ENCODE data around the gene TMTC1. TPM values are rescaled to one million over a fixed set of nuclear protein-coding genes. Genes with fewer than 3 reads are reported as not detected.
"Not testable (repeated sequence)": the region's sequence is repeated elsewhere in the genome, so short reads cannot be mapped to it uniquely, and the experiment has no call there.

TMTC1 gene
- total and polyA plus RNA-seq, 2 donors: 24.8 to 30.3 TPM

GRCh38 chr12:29644536-29645162 lies 139.1 kb downstream of the TMTC1 start:
- WGBS: 98% methylated on average over 1 of the region's 1 CpG
- H3K36me3 ChIP-seq (ENCODE audit: insufficient read depth): no peaks in the 10 kb centered on the region
- no peaks in the 10 kb centered on the region for H3K4me1 ChIP-seq (ENCODE audit: insufficient read depth)
- H3K4me3 ChIP-seq (ENCODE audit: low read depth, low read length): no peak overlapping the region
- no peak for DNase-seq (ENCODE audit: extremely low spot score)
- H3K27ac ChIP-seq (ENCODE audit: low read depth): no peak overlapping the region

GRCh38 chr12:29640589-29641345 lies 143.0 kb downstream of the TMTC1 start:
- Histone ChIP-seq H3K4me3 (ENCODE audit: low read depth, low read length) (no peak overlapping the region), H3K4me1 (ENCODE audit: insufficient read depth) (no peaks in the 10 kb centered on the region), H3K36me3 (ENCODE audit: insufficient read depth) (no peaks in the 10 kb centered on the region), H3K27ac (ENCODE audit: low read depth) (no peak overlapping the region)
- WGBS: 79% methylated on average over 13 of the region's 13 CpGs
- DNase-seq (ENCODE audit: extremely low spot score): no peak

GRCh38 chr12:29639893-29640495 lies 143.7 kb downstream of the TMTC1 start:
- WGBS: 95% methylated on average over 10 of the region's 10 CpGs

GRCh38 chr12:29638528-29638927 lies 145.2 kb downstream of the TMTC1 start:
- no peak overlapping the region for H3K27ac ChIP-seq (ENCODE audit: low read depth)
- no peaks in the 10 kb centered on the region for H3K4me1 ChIP-seq (ENCODE audit: insufficient read depth)
- peaks cover 1% of the 10 kb centered on the region for H3K36me3 ChIP-seq (ENCODE audit: insufficient read depth)
- no peak for DNase-seq (ENCODE audit: extremely low spot score)
- H3K4me3 ChIP-seq (ENCODE audit: low read depth, low read length): no peak overlapping the region
- 78% methylated on average over 8 of the region's 8 CpGs for WGBS

More at GRCh38 chr12:29639893-29640495, 143.7 kb downstream of the TMTC1 start:
- Histone ChIP-seq H3K27ac (ENCODE audit: low read depth) (no peak overlapping the region), H3K4me1 (ENCODE audit: insufficient read depth) (no peaks in the 10 kb centered on the region), H3K4me3 (ENCODE audit: low read depth, low read length) (no peak overlapping the region), H3K36me3 (ENCODE audit: insufficient read depth) (no peaks in the 10 kb centered on the region)
- DNase-seq (ENCODE audit: extremely low spot score): no peak

GRCh38 chr12:29634057-29634456 lies 149.7 kb downstream of the TMTC1 start:
- 74% methylated on average over 3 of the region's 3 CpGs for WGBS
- Histone ChIP-seq H3K4me1 (ENCODE audit: insufficient read depth) (no peaks in the 10 kb centered on the region), H3K36me3 (ENCODE audit: insufficient read depth) (peaks cover 1% of the 10 kb centered on the region), H3K4me3 (ENCODE audit: low read depth, low read length) (no peak overlapping the region), H3K27ac (ENCODE audit: low read depth) (no peak overlapping the region)
- no peak for DNase-seq (ENCODE audit: extremely low spot score)

GRCh38 chr12:29630164-29630563 lies 153.6 kb downstream of the TMTC1 start:
- 53% methylated on average over 1 of the region's 1 CpG for WGBS

GRCh38 chr12:29627221-29627620 lies 156.5 kb downstream of the TMTC1 start:
- Histone ChIP-seq H3K4me3 (ENCODE audit: low read depth, low read length) (no peak overlapping the region), H3K4me1 (ENCODE audit: insufficient read depth) (no peaks in the 10 kb centered on the region), H3K27ac (ENCODE audit: low read depth) (no peak overlapping the region), H3K36me3 (ENCODE audit: insufficient read depth) (no peaks in the 10 kb centered on the region)
- 100% methylated on average over 1 of the region's 1 CpG for WGBS
- DNase-seq (ENCODE audit: extremely low spot score): no peak

More at GRCh38 chr12:29630164-29630563, 153.6 kb downstream of the TMTC1 start:
- DNase-seq (ENCODE audit: extremely low spot score); H3K27ac ChIP-seq (ENCODE audit: low read depth); H3K4me1 ChIP-seq (ENCODE audit: insufficient read depth); H3K36me3 ChIP-seq (ENCODE audit: insufficient read depth); H3K4me3 ChIP-seq (ENCODE audit: low read depth, low read length): not testable (repeated sequence)

GRCh38 chr12:29625359-29625953 lies 158.3 kb downstream of the TMTC1 start:
- H3K4me3 ChIP-seq (ENCODE audit: low read depth, low read length): no peak overlapping the region
- H3K4me1 ChIP-seq (ENCODE audit: insufficient read depth): no peaks in the 10 kb centered on the region
- no peaks in the 10 kb centered on the region for H3K36me3 ChIP-seq (ENCODE audit: insufficient read depth)
- no peak for DNase-seq (ENCODE audit: extremely low spot score)
- 36% methylated on average over 2 of the region's 2 CpGs for WGBS
- no peak overlapping the region for H3K27ac ChIP-seq (ENCODE audit: low read depth)

- WGBS: 81% methylated on average over 1 of the region's 1 CpG
- H3K27ac ChIP-seq (ENCODE audit: low read depth): no peak overlapping the region
- H3K4me1 ChIP-seq (ENCODE audit: insufficient read depth): peaks cover 1% of the 10 kb centered on the region
- no peak overlapping the region for H3K4me3 ChIP-seq (ENCODE audit: low read depth, low read length)
- DNase-seq (ENCODE audit: extremely low spot score): no peak
- H3K36me3 ChIP-seq (ENCODE audit: insufficient read depth): no peaks in the 10 kb centered on the region
Measured at GRCh38 chr12:29622251-29622650, 161.5 kb downstream of the TMTC1 start.

- Histone ChIP-seq H3K4me3 (ENCODE audit: low read depth, low read length) (no peak overlapping the region), H3K36me3 (ENCODE audit: insufficient read depth) (no peaks in the 10 kb centered on the region), H3K4me1 (ENCODE audit: insufficient read depth) (peaks cover 1% of the 10 kb centered on the region), H3K27ac (ENCODE audit: low read depth) (no peak overlapping the region)
- 99% methylated on average over 1 of the region's 1 CpG for WGBS
- DNase-seq (ENCODE audit: extremely low spot score): no peak
Measured at GRCh38 chr12:29620030-29620429, 163.7 kb downstream of the TMTC1 start.

GRCh38 chr12:29617407-29617803 lies 166.3 kb downstream of the TMTC1 start:
- H3K27ac ChIP-seq (ENCODE audit: low read depth): no peak overlapping the region
- H3K4me3 ChIP-seq (ENCODE audit: low read depth, low read length): no peak overlapping the region
- H3K36me3 ChIP-seq (ENCODE audit: insufficient read depth): no peaks in the 10 kb centered on the region
- no peak for DNase-seq (ENCODE audit: extremely low spot score)
- WGBS: 80% methylated on average over 1 of the region's 1 CpG
- H3K4me1 ChIP-seq (ENCODE audit: insufficient read depth): peaks cover 1% of the 10 kb centered on the region

- WGBS: 72% methylated on average over 6 of the region's 6 CpGs
- Histone ChIP-seq H3K27ac (ENCODE audit: low read depth) (no peak overlapping the region), H3K36me3 (ENCODE audit: insufficient read depth) (no peaks in the 10 kb centered on the region), H3K4me3 (ENCODE audit: low read depth, low read length) (no peak overlapping the region), H3K4me1 (ENCODE audit: insufficient read depth) (peaks cover 1% of the 10 kb centered on the region)
- no peak for DNase-seq (ENCODE audit: extremely low spot score)
Measured at GRCh38 chr12:29616664-29617406, 166.9 kb downstream of the TMTC1 start.

- Histone ChIP-seq H3K27ac (ENCODE audit: low read depth) (no peak overlapping the region), H3K36me3 (ENCODE audit: insufficient read depth) (no peaks in the 10 kb centered on the region), H3K4me1 (ENCODE audit: insufficient read depth) (peaks cover 1% of the 10 kb centered on the region), H3K4me3 (ENCODE audit: low read depth, low read length) (no peak overlapping the region)
- 92% methylated on average over 2 of the region's 2 CpGs for WGBS
- DNase-seq (ENCODE audit: extremely low spot score): no peak
Measured at GRCh38 chr12:29614694-29615325, 168.9 kb downstream of the TMTC1 start.
